HepG2 (cell line): ENCODE measurements around the gene PTPRF. TPM values are rescaled to one million over a fixed set of nuclear protein-coding genes. Genes with fewer than 3 reads are reported as not detected.

Experiments used
- ELF4 ChIP-seq: sonication (generic); formaldehyde crosslinking; IDR thresholded peaks from 2 replicates; pipeline ENCODE4 v1.5.0; 2020; ENCODE audit warnings: missing genetic modification reagents, mild to moderate bottlenecking, moderate library complexity, borderline replicate concordance
- ESRRA ChIP-seq: sonication (generic); formaldehyde crosslinking; IDR thresholded peaks from 2 replicates; pipeline ENCODE4 v1.5.1; 2020; ENCODE audit warnings: mild to moderate bottlenecking, low read depth, missing genetic modification reagents
- FOXA1 ChIP-seq, 2 experiments: fragments of 450-650 bp in 1 of 2; sonication (generic) in 1 of 2; formaldehyde crosslinking in 1 of 2; IDR thresholded peaks; 2 replicates each; pipeline versions ENCODE4 v1.4.0 to v1.6.1; 2016 to 2020; ENCODE audit warnings: missing genetic modification reagents in 1 of 2
- GFI1 ChIP-seq: sonication (generic); formaldehyde crosslinking; IDR thresholded peaks from 2 replicates; pipeline ENCODE4 v1.5.0; 2020; ENCODE audit warnings: missing genetic modification reagents, mild to moderate bottlenecking, borderline replicate concordance
- HNRNPL ChIP-seq: fragments of 200-400 bp; formaldehyde crosslinking; IDR thresholded peaks from 2 replicates; pipeline ENCODE4 v1.6.1; 2017; ENCODE audit warnings: mild to moderate bottlenecking, low read depth, low read length
- MED1 ChIP-seq: sonication (generic); formaldehyde crosslinking; IDR thresholded peaks from 2 replicates; pipeline ENCODE4 v1.4.0; 2020; ENCODE audit warnings: missing genetic modification reagents
- ZBTB4 ChIP-seq: sonication (generic); formaldehyde crosslinking; IDR thresholded peaks from 2 replicates; pipeline ENCODE4 v1.4.0; 2020; ENCODE audit warnings: missing genetic modification reagents, mild to moderate bottlenecking, borderline replicate concordance
- ZC3H4 ChIP-seq: sonication (generic); formaldehyde crosslinking; IDR thresholded peaks from 2 replicates; pipeline ENCODE4 v1.4.0; 2020; ENCODE audit warnings: missing genetic modification reagents, borderline replicate concordance
- ZMYM3 ChIP-seq: sonication (generic); formaldehyde crosslinking; IDR thresholded peaks from 2 replicates; pipeline ENCODE4 v1.5.1; 2020; ENCODE audit warnings: mild to moderate bottlenecking, missing genetic modification reagents
- ZNF746 ChIP-seq: sonication (generic); formaldehyde crosslinking; IDR thresholded peaks from 2 replicates; pipeline ENCODE4 v1.8.0; 2022; ENCODE audit warnings: mild to moderate bottlenecking, missing genetic modification reagents
- ZNF768 ChIP-seq: sonication (generic); formaldehyde crosslinking; IDR thresholded peaks from 2 replicates; pipeline ENCODE4 v1.4.0; 2020; ENCODE audit warnings: missing genetic modification reagents
- ZNF782 ChIP-seq: sonication (generic); formaldehyde crosslinking; IDR thresholded peaks from 2 replicates; pipeline ENCODE4 v1.4.0; 2020; ENCODE audit warnings: missing genetic modification reagents, mild to moderate bottlenecking, borderline replicate concordance
- ZNF790 ChIP-seq: sonication (generic); formaldehyde crosslinking; IDR thresholded peaks from 2 replicates; pipeline ENCODE4 v1.8.0; 2022; ENCODE audit warnings: missing genetic modification reagents, mild to moderate bottlenecking, borderline replicate concordance
- polyA plus RNA-seq, 8 experiments: library from polyadenylated mRNA; depleted of rRNA in 3 of 8; stranded (reverse) in 7 of 8; unstranded in 1 of 8; fragments of >200 nt; fragmentation: Illumina TruSeq in 4 of 8; extraction: Trizol in 4 of 8; gene quantifications; 2 replicates each; pipeline versions ENCODE4 v1.2.1 to v1.2.3, GENCODE V29; 2011 to 2016; ENCODE audit warnings: low read depth in 4 of 8, missing spikeins in 1 of 8, mixed read lengths in 1 of 8; ENCODE audit not compliant: insufficient read depth in 1 of 8
- total RNA-seq, 5 experiments: library from RNA; depleted of rRNA; stranded (reverse); fragments of >200 nt; fragmentation: Illumina TruSeq; extraction: Trizol; gene quantifications; 2 replicates each; pipeline ENCODE4 v1.2.3, GENCODE V29; 2016; ENCODE audit warnings: low read depth in 1 of 5
- TF ChIP-seq, protein P1 (sequence below): sonication (generic); formaldehyde crosslinking; IDR thresholded peaks from 2 replicates; pipeline ENCODE4 v1.4.0; 2020; ENCODE audit warnings: missing genetic modification reagents, borderline replicate concordance
- TF ChIP-seq, protein P2 (sequence below), 2 experiments: fragments of 450-650 bp in 1 of 2; sonication (generic) in 1 of 2; formaldehyde crosslinking; IDR thresholded peaks; 2 replicates each; pipeline versions ENCODE4 v1.5.0 to v1.8.0; 2020 to 2022; ENCODE audit warnings: mild to moderate bottlenecking in 1 of 2, missing genetic modification reagents in 1 of 2
- TF ChIP-seq, protein P3 (sequence below): sonication (generic); formaldehyde crosslinking; IDR thresholded peaks from 2 replicates; pipeline ENCODE4 v1.4.0; 2020; ENCODE audit warnings: missing genetic modification reagents
- TF ChIP-seq, protein P4 (sequence below): sonication (generic); formaldehyde crosslinking; IDR thresholded peaks from 2 replicates; pipeline ENCODE4 v1.5.0; 2020; ENCODE audit warnings: missing genetic modification reagents, mild to moderate bottlenecking, borderline replicate concordance

PTPRF gene
- total and polyA plus RNA-seq, 2 of the 13 experiments (the other 11 are each of a cell fraction or from before 2014, with no cell fraction given) = 55.9 to 167 TPM

- peak; percentile 74; the same call in 1 of the 2 replicates for TF ChIP-seq ESRRA (CRISPR knock-in tag)
- TF ChIP-seq, protein P1, sequence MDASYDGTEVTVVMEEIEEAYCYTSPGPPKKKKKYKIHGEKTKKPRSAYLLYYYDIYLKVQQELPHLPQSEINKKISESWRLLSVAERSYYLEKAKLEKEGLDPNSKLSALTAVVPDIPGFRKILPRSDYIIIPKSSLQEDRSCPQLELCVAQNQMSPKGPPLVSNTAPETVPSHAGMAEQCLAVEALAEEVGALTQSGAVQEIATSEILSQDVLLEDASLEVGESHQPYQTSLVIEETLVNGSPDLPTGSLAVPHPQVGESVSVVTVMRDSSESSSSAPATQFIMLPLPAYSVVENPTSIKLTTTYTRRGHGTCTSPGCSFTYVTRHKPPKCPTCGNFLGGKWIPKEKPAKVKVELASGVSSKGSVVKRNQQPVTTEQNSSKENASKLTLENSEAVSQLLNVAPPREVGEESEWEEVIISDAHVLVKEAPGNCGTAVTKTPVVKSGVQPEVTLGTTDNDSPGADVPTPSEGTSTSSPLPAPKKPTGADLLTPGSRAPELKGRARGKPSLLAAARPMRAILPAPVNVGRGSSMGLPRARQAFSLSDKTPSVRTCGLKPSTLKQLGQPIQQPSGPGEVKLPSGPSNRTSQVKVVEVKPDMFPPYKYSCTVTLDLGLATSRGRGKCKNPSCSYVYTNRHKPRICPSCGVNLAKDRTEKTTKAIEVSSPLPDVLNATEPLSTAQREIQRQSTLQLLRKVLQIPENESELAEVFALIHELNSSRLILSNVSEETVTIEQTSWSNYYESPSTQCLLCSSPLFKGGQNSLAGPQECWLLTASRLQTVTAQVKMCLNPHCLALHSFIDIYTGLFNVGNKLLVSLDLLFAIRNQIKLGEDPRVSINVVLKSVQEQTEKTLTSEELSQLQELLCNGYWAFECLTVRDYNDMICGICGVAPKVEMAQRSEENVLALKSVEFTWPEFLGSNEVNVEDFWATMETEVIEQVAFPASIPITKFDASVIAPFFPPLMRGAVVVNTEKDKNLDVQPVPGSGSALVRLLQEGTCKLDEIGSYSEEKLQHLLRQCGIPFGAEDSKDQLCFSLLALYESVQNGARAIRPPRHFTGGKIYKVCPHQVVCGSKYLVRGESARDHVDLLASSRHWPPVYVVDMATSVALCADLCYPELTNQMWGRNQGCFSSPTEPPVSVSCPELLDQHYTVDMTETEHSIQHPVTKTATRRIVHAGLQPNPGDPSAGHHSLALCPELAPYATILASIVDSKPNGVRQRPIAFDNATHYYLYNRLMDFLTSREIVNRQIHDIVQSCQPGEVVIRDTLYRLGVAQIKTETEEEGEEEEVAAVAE (CRISPR knock-in tag) = no peak
- TF ChIP-seq ZNF746 (CRISPR knock-in tag) = no peak
- TF ChIP-seq ZBTB4 = peak; percentile 99; the same call in 1 of the 2 replicates
- TF ChIP-seq ZNF790 (CRISPR knock-in tag) = no peak
- no peak for TF ChIP-seq FOXA1 (IDR thresholded peaks at IDR 0.05)
- TF ChIP-seq FOXA1 (CRISPR knock-in tag; IDR thresholded peaks at IDR 0.05) = no peak
- TF ChIP-seq, protein P2, sequence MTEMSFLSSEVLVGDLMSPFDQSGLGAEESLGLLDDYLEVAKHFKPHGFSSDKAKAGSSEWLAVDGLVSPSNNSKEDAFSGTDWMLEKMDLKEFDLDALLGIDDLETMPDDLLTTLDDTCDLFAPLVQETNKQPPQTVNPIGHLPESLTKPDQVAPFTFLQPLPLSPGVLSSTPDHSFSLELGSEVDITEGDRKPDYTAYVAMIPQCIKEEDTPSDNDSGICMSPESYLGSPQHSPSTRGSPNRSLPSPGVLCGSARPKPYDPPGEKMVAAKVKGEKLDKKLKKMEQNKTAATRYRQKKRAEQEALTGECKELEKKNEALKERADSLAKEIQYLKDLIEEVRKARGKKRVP (CRISPR knock-in tag; IDR thresholded peaks at IDR 0.05) = no peak
- TF ChIP-seq ZC3H4 = no peak
- peak; percentile 64; the same call in 1 of the 2 replicates for TF ChIP-seq ZMYM3 (CRISPR knock-in tag)
- TF ChIP-seq MED1 (CRISPR knock-in tag) = peak; percentile 72
- no peak for TF ChIP-seq ZNF782 (CRISPR knock-in tag)
- TF ChIP-seq HNRNPL = peak; percentile 87
- 0 out of 2 replicates have a peak, but pooled peaks have one; percentile 32 for TF ChIP-seq ELF4 (CRISPR knock-in tag)
- TF ChIP-seq ZNF768 (CRISPR knock-in tag) = peak; percentile 42; the same call in 1 of the 2 replicates
- TF ChIP-seq GFI1 (CRISPR knock-in tag) = no peak
- TF ChIP-seq, protein P3, sequence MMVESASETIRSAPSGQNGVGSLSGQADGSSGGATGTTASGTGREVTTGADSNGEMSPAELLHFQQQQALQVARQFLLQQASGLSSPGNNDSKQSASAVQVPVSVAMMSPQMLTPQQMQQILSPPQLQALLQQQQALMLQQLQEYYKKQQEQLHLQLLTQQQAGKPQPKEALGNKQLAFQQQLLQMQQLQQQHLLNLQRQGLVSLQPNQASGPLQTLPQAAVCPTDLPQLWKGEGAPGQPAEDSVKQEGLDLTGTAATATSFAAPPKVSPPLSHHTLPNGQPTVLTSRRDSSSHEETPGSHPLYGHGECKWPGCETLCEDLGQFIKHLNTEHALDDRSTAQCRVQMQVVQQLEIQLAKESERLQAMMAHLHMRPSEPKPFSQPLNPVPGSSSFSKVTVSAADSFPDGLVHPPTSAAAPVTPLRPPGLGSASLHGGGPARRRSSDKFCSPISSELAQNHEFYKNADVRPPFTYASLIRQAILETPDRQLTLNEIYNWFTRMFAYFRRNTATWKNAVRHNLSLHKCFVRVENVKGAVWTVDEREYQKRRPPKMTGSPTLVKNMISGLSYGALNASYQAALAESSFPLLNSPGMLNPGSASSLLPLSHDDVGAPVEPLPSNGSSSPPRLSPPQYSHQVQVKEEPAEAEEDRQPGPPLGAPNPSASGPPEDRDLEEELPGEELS (CRISPR knock-in tag) = no peak
- TF ChIP-seq, protein P4, sequence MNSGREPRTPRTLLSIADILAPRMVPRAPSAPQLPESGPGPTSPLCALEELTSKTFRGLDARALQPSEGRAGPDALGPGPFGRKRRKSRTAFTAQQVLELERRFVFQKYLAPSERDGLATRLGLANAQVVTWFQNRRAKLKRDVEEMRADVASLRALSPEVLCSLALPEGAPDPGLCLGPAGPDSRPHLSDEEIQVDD (CRISPR knock-in tag) = no peak
These were observed 11.2 kb downstream of the PTPRF start (continued) for GRCh38 chr1:43541721-43542401.
